HepG2 (cell line): Measurements from ENCODE around the gene GNL3. TPM values are rescaled to one million over a fixed set of nuclear protein-coding genes. Genes with fewer than 3 reads are reported as not detected.

ENCODE experiments used
- ATAC-seq: fragments of 200-7000 bp; cut with Tn5 transposase; 3 replicates; pipeline ENCODE4 v1.9.1; 2020; ENCODE audit warnings: mild to moderate bottlenecking, moderate library complexity
- Bru-seq: library from RNA; stranded (reverse); fragments of 400-500 nt; gene quantifications from one replicate; lab custom pipeline; 2021; lab: Mats Ljungman, UMichigan
- BruChase-seq, 2 experiments: library from RNA; stranded (reverse); fragments of 400-500 nt; gene quantifications; one replicate each; lab custom pipeline; 2021; lab: Mats Ljungman, UMichigan
- BruUV-seq: library from RNA; stranded (reverse); fragments of 400-500 nt; replicated peaks from 2 replicates; lab custom pipeline; 2021; lab: Mats Ljungman, UMichigan
- CTCF ChIA-PET: fragments of 300-600 bp; formaldehyde crosslinking; extraction: SDS; loops from one replicate; lab custom pipeline; 2021; ENCODE audit warnings: low total read pairs, inconsistent platforms, low intra/inter-chr PET ratio; lab: Yijun Ruan, JAX
- POLR2A ChIA-PET: fragments of 350-600 bp; sonication (Branson Sonifier 250); formaldehyde crosslinking; loops from one replicate; lab custom pipeline; 2020; ENCODE audit warnings: antibody characterized with exemption, inconsistent platforms; lab: Yijun Ruan, JAX
- DNase-seq: peaks from one replicate; pipeline ENCODE4 v3.0.0-alpha.2; 2015; ENCODE audit warnings: low spot score
- FAIRE-seq: peaks from 3 replicates; lab custom pipeline; 2011; peaks lifted over from hg19 to GRCh38; lab: Jason Lieb, UNC
- H2AFZ ChIP-seq: one replicate; pipeline ENCODE4 v1.6.1; 2011; ENCODE audit warnings: low read length, inconsistent platforms
- H3K27ac ChIP-seq: fragments of 300-600 bp; 3 replicates; pipeline ENCODE4 v1.8.0; 2011; ENCODE audit warnings: mixed run types, mild to moderate bottlenecking, mixed read lengths, low read length, inconsistent platforms; ENCODE audit not compliant: insufficient read depth; ENCODE audit errors: extremely low read length
- H3K27me3 ChIP-seq, 2 experiments: fragments of 200-600 bp in 1 of 2; 2 replicates in 1 of 2; 3 replicates in 1 of 2; pipeline versions ENCODE4 v1.6.0 to v1.8.0; 2011; ENCODE audit warnings: low read length in 2 of 2, mild to moderate bottlenecking in 2 of 2, moderate library complexity in 2 of 2, inconsistent platforms in 1 of 2; ENCODE audit not compliant: insufficient read depth in 2 of 2, control insufficient read depth in 1 of 2
- H3K36me3 ChIP-seq, 2 experiments: fragments of 200-600 bp in 1 of 2; replicated peaks in 1 of 2; 2 replicates in 1 of 2; 3 replicates in 1 of 2; pipeline versions ENCODE4 v1.5.1 to v1.8.0; 2011; ENCODE audit warnings: low read length in 2 of 2, inconsistent platforms in 1 of 2; ENCODE audit not compliant: insufficient read depth in 2 of 2, control insufficient read depth in 1 of 2
- H3K4me1 ChIP-seq: 2 replicates; pipeline ENCODE4 v1.5.1; 2012; ENCODE audit warnings: low read length, inconsistent platforms; ENCODE audit not compliant: insufficient read depth
- H3K4me2 ChIP-seq: 2 replicates; pipeline ENCODE4 v1.6.0; 2011; ENCODE audit warnings: low read depth, low read length, inconsistent platforms
- H3K4me3 ChIP-seq, 3 experiments: fragments of 200-600 bp in 1 of 3; sonication (generic), shearing (Covaris generic) in 1 of 3; replicated peaks in 1 of 3; 2 replicates each; pipeline ENCODE4 v1.5.1; 2011 to 2016; ENCODE audit warnings: low read length in 3 of 3, inconsistent platforms in 2 of 3, low read depth in 2 of 3, mild to moderate bottlenecking in 2 of 3, control low read depth in 1 of 3, mixed read lengths in 1 of 3; ENCODE audit not compliant: insufficient read depth in 1 of 3
- H3K79me2 ChIP-seq: one replicate; pipeline ENCODE4 v1.6.1; 2011; ENCODE audit warnings: low read length, inconsistent platforms; ENCODE audit not compliant: insufficient read depth
- H3K9ac ChIP-seq: 2 replicates; pipeline ENCODE4 v1.6.0; 2011; ENCODE audit warnings: mild to moderate bottlenecking, low read depth, low read length, inconsistent platforms; ENCODE audit not compliant: insufficient read depth
- H3K9me3 ChIP-seq: 2 replicates; pipeline ENCODE4 v1.5.1; 2012; ENCODE audit warnings: mild to moderate bottlenecking, low read length
- H4K20me1 ChIP-seq: 2 replicates; pipeline ENCODE4 v1.6.0; 2011; ENCODE audit warnings: inconsistent platforms, mild to moderate bottlenecking, low read length, moderate library complexity; ENCODE audit not compliant: insufficient read depth
- CREB1 ChIP-seq, 2 experiments: fragments of 450-650 bp in 1 of 2; IDR thresholded peaks; 2 replicates each; pipeline ENCODE4 v1.6.1; 2016 to 2017; ENCODE audit warnings: control low read depth in 1 of 2, mild to moderate bottlenecking in 1 of 2, missing compliant biosample characterization in 1 of 2, missing genetic modification characterization in 1 of 2
- NBN ChIP-seq: fragments of 450-650 bp; conservative IDR thresholded peaks from 2 replicates; pipeline ENCODE4 v1.6.1; 2017
- PLSCR1 ChIP-seq: sonication (generic); formaldehyde crosslinking; IDR thresholded peaks from 2 replicates; pipeline ENCODE4 v1.5.0; 2020; ENCODE audit warnings: missing genetic modification reagents, mild to moderate bottlenecking, borderline replicate concordance
- SP2 ChIP-seq: sonication (generic); formaldehyde crosslinking; IDR thresholded peaks from 2 replicates; pipeline ENCODE4 v1.5.1; 2020; ENCODE audit warnings: mild to moderate bottlenecking, missing genetic modification reagents
- ZBTB38 ChIP-seq: sonication (generic); formaldehyde crosslinking; IDR thresholded peaks from 2 replicates; pipeline ENCODE4 v1.5.1; 2020; ENCODE audit warnings: mild to moderate bottlenecking, missing genetic modification reagents
- ZFP90 ChIP-seq: sonication (generic); formaldehyde crosslinking; IDR thresholded peaks from 2 replicates; pipeline ENCODE4 v1.8.0; 2022; ENCODE audit warnings: missing genetic modification reagents, mild to moderate bottlenecking, inconsistent platforms, borderline replicate concordance
- ZNF609 ChIP-seq: sonication (generic); formaldehyde crosslinking; IDR thresholded peaks from 2 replicates; pipeline ENCODE4 v1.4.0; 2020; ENCODE audit warnings: mild to moderate bottlenecking, missing genetic modification reagents, borderline replicate concordance
- WGBS: methylation state at CpG from one replicate; pipeline ENCODE4 v1.1.6; 2017; ENCODE audit warnings: low lambda C conversion rate; 5-methylcytosine and 5-hydroxymethylcytosine counted together
- in situ Hi-C: cut with HindIII; loops from 2 replicates; pipeline ENCODE4 v1.10.0; 2017; ENCODE audit warnings: low pct_unique_long_range_greater_than_20kb; ENCODE audit not compliant: extremely low pct_ligation_motif_present
- intact Hi-C: fragments of 100-400 bp; cut with micrococcal nuclease; formaldehyde crosslinking; loops from one replicate; pipeline ENCODE4 v1.10.0; 2022; ENCODE audit not compliant: unreplicated experiment
- long read RNA-seq, 2 experiments: library from RNA in 1 of 2; library from polyadenylated mRNA in 1 of 2; stranded (forward) in 1 of 2; unstranded in 1 of 2; transcript quantifications; one replicate each; pipeline ENCODE4 v2.0.0, GENCODE V29; 2019 to 2022
- polyA minus RNA-seq, 3 experiments: library from RNA; depleted of rRNA, polyadenylated mRNA; stranded (reverse); fragments of >200 nt; gene quantifications; 2 replicates each; pipeline ENCODE4 v1.2.3, GENCODE V29; 2011; ENCODE audit warnings: low replicate concordance in 1 of 3
- polyA plus RNA-seq, 8 experiments: library from polyadenylated mRNA; depleted of rRNA in 3 of 8; stranded (reverse) in 7 of 8; unstranded in 1 of 8; fragments of >200 nt; fragmentation: Illumina TruSeq in 4 of 8; extraction: Trizol in 4 of 8; gene quantifications; 2 replicates each; pipeline versions ENCODE4 v1.2.1 to v1.2.3, GENCODE V29; 2011 to 2016; ENCODE audit warnings: low read depth in 4 of 8, missing spikeins in 1 of 8, mixed read lengths in 1 of 8; ENCODE audit not compliant: insufficient read depth in 1 of 8
- total RNA-seq, 5 experiments: library from RNA; depleted of rRNA; stranded (reverse); fragments of >200 nt; fragmentation: Illumina TruSeq; extraction: Trizol; gene quantifications; 2 replicates each; pipeline ENCODE4 v1.2.3, GENCODE V29; 2016; ENCODE audit warnings: low read depth in 1 of 5

Gene GNL3
- total RNA-seq (2016; rRNA removed; fragmentation: Illumina TruSeq; extraction: Trizol) = 257 and 281 TPM in 2 replicates
- 60.4 and 64.3 TPM in 2 replicates for total RNA-seq (2016; cell fraction: cytosol; rRNA removed; fragmentation: Illumina TruSeq; extraction: Trizol; ENCODE audit: low read depth)
- total RNA-seq (2016; cell fraction: insoluble cytoplasmic fraction; rRNA removed; fragmentation: Illumina TruSeq; extraction: Trizol) = 257 and 284 TPM in 2 replicates
- 76.1 and 91.0 TPM in 2 replicates for total RNA-seq (2016; cell fraction: membrane; rRNA removed; fragmentation: Illumina TruSeq; extraction: Trizol)
- total RNA-seq (2016; cell fraction: nucleus; rRNA removed; fragmentation: Illumina TruSeq; extraction: Trizol) = 252 and 273 TPM in 2 replicates
- polyA plus RNA-seq (2011; rRNA removed) = 91.7 and 129 TPM in 2 replicates
- 37.1 and 48.9 TPM in 2 replicates for polyA plus RNA-seq (2011; cell fraction: cytosol; rRNA removed)
- 185 and 204 TPM in 2 replicates for polyA plus RNA-seq (2011; cell fraction: nucleus; rRNA removed)
- polyA plus RNA-seq (2012) = 118 and 153 TPM in 2 replicates
- polyA plus RNA-seq (2016; cell fraction: cytosol; fragmentation: Illumina TruSeq; extraction: Trizol; ENCODE audit: low read depth) = 27.6 and 27.7 TPM in 2 replicates
- polyA plus RNA-seq (2016; cell fraction: insoluble cytoplasmic fraction; fragmentation: Illumina TruSeq; extraction: Trizol; ENCODE audit: low read depth) = 214 and 224 TPM in 2 replicates
- 41.7 and 44.4 TPM in 2 replicates for polyA plus RNA-seq (2016; cell fraction: membrane; fragmentation: Illumina TruSeq; extraction: Trizol; ENCODE audit: low read depth)
- polyA plus RNA-seq (2016; cell fraction: nucleus; fragmentation: Illumina TruSeq; extraction: Trizol; ENCODE audit: insufficient read depth, low read depth) = 336 and 359 TPM in 2 replicates
- 38.6 and 73.5 TPM in 2 replicates for polyA minus RNA-seq (2011; rRNA and poly(A)+ RNA removed; ENCODE audit: low replicate concordance)
- 34.7 and 37.7 TPM in 2 replicates for polyA minus RNA-seq (2011; cell fraction: cytosol; rRNA and poly(A)+ RNA removed)
- polyA minus RNA-seq (2011; cell fraction: nucleus; rRNA and poly(A)+ RNA removed) = 291 and 322 TPM in 2 replicates
- Bru-seq, nascent RNA = percentile 99 among the genes with signal in this experiment
- BruChase-seq, experiment 1, labeled RNA remaining after a 6-hour chase = percentile 99 among the genes with signal in this experiment
- percentile 99 among the genes with signal in this experiment for BruChase-seq, experiment 2, labeled RNA remaining after a 2-hour chase
- long read RNA-seq, experiment 1, transcript GNL3-202 (15 exons, 2,040 nt) = major isoform, 129 of 180 reads
- long read RNA-seq, experiment 1, transcript GNL3-204 (4 exons, 597 nt) = minor isoform, 5 of 180 reads
- long read RNA-seq, experiment 1, partial matches to known transcripts = 25 of 180 reads
- long read RNA-seq, experiment 1, other reads (novel, unspliced or antisense) = 16 of 180 reads
- long read RNA-seq, experiment 2, transcript GNL3-202 (15 exons, 2,040 nt) = major isoform, 72 of 150 reads
- long read RNA-seq, experiment 2, partial matches to known transcripts = 57 of 150 reads
- long read RNA-seq, experiment 2, other reads (novel, unspliced or antisense) = 17 of 150 reads

- no peaks in the 10 kb centered on the region; a peak in 1 of 5 replicates for H3K27me3 ChIP-seq
- H4K20me1 ChIP-seq = peaks cover 13% of the 10 kb centered on the region
- H3K9ac ChIP-seq = peak within 1 kb of the TSS; percentile 99
- H3K4me2 ChIP-seq = peak within 1 kb of the TSS; percentile 94
- CTCF ChIA-PET = no interaction called here
- H3K36me3 ChIP-seq = peaks cover 18 to 38% of the 10 kb centered on the region in 2 experiments
- no peak within 1 kb of the TSS for H2AFZ ChIP-seq
- peaks cover 82% of the 10 kb centered on the region for H3K4me1 ChIP-seq
- TSS peak; percentile 63 for BruUV-seq
- FAIRE-seq (peak; percentile 44), DNase-seq (peak; percentile 91), ATAC-seq (peak; percentile 77)
- under 1% methylated on average over 44 of the region's 82 CpGs for WGBS
- peak within 1 kb of the TSS; percentile 79 to 96 (median 84) for H3K4me3 ChIP-seq
- peaks cover 76% of the 10 kb centered on the region for H3K79me2 ChIP-seq
- POLR2A ChIA-PET = interaction anchor here (4.5 to 12.6 kb wide), 2 partner anchors 10 to 19 kb away, joined by 18 to 118 read pairs; partner anchors contain the start of genes GLT8D1 and SPCS1
- H3K9me3 ChIP-seq = no peaks in the 10 kb centered on the region
- in situ Hi-C loops = loop anchor here (10.0 kb wide), 1 partner anchor 231 kb away; the partner anchor contains the start of genes NISCH and TNNC1
- intact Hi-C loops = no loop called here
- H3K27ac ChIP-seq = peak within 1 kb of the TSS; percentile 86
- TF ChIP-seq CREB1 (IDR thresholded peaks at IDR 0.05) (peak; percentile 95), CREB1 (CRISPR knock-in tag; IDR thresholded peaks at IDR 0.05) (peak; percentile 91), ZBTB38 (CRISPR knock-in tag) (peak; percentile 73), ZFP90 (CRISPR knock-in tag) (peak; percentile 77; the same call in 1 of the 2 replicates), NBN (no peak), PLSCR1 (CRISPR knock-in tag) (no peak), ZNF609 (CRISPR knock-in tag) (peak; percentile 68), SP2 (CRISPR knock-in tag) (0 out of 2 replicates have a peak, but pooled peaks have one; percentile 27)
These were observed at the start of gene GNL3, which contains the start of gene PBRM1 for GRCh38 chr3:52685709-52686691. GNL3 (plus strand) TSS chr3:52686032; CDS start chr3:52686093, 61 bp downstream. PBRM1 (minus strand) TSS chr3:52685913.
